K562 treated with DMSO at 1 percent for 4 hours (cell line): Measurements from ENCODE around the gene YIF1B. TPM values are rescaled to one million over a fixed set of nuclear protein-coding genes. Genes with fewer than 3 reads are reported as not detected.

Experiments used
- total RNA-seq: library from RNA; unstranded; fragments of 300-600 nt; gene quantifications from 2 replicates; pipeline ENCODE4 v1.2.3, GENCODE V29; 2022; ENCODE audit not compliant: insufficient read depth

Gene YIF1B
- 487 and 516 TPM in 2 replicates for total RNA-seq

GRCh38 chr19:38315657-38316476, at the start of gene YIF1B:
TSS of gene YIF1B (minus strand) at chr19:38315947. CDS start at chr19:38315917, 30 bp downstream.

GRCh38 chr19:38319421-38320258, 3.9 kb upstream of the YIF1B start, which contains the start of gene KCNK6:
TSS of gene KCNK6 (plus strand) at chr19:38319845. CDS start at chr19:38319951, 106 bp downstream.

GRCh38 chr19:38303517-38304351, 12.0 kb downstream of the YIF1B start, which contains the start of gene C19orf33:
TSS of gene C19orf33 (plus strand) at chr19:38304251. CDS start at chr19:38304262, 11 bp downstream.

GRCh38 chr19:38264486-38265212, 51.1 kb downstream of the YIF1B start, which contains the start of gene SPINT2:
TSS of gene SPINT2 (plus strand) at chr19:38264573. CDS start at chr19:38264893, 320 bp downstream.

Other genes starting within 250 kb of the YIF1B start
- gene DPF1, start 91.7 kb downstream of the YIF1B start, total RNA-seq, result 1.7 and 1.9 TPM in 2 replicates
- gene PPP1R14A, start 59.6 kb downstream of the YIF1B start, total RNA-seq, result 59.5 and 75.3 TPM in 2 replicates
- gene SPINT2, start 51.4 kb downstream of the YIF1B start, total RNA-seq, result 1.2 TPM in 1 of 2 replicates, not detected in the other
- gene C19orf33, start 11.7 kb downstream of the YIF1B start, total RNA-seq, result not detected in 2 replicates
- 0.12 TPM in 1 of 2 replicates, not detected in the other for gene KCNK6, start 3.9 kb upstream of the YIF1B start, total RNA-seq
- gene CATSPERG, start 19.9 kb upstream of the YIF1B start, total RNA-seq, result not detected in 2 replicates
- 380 and 446 TPM in 2 replicates for gene PSMD8, start 58.6 kb upstream of the YIF1B start, total RNA-seq
- 3.0 and 3.6 TPM in 2 replicates for gene GGN, start 72.1 kb upstream of the YIF1B start, total RNA-seq
- gene SPRED3, start 72.8 kb upstream of the YIF1B start, total RNA-seq, result 0.48 and 1.3 TPM in 2 replicates
- gene FAM98C, start 87.1 kb upstream of the YIF1B start, total RNA-seq, result 21.1 and 31.7 TPM in 2 replicates
- 20.3 and 24.4 TPM in 2 replicates for gene RASGRP4, start 110.3 kb upstream of the YIF1B start, total RNA-seq
- 2.2 and 8.6 TPM in 2 replicates for gene RYR1, start 117.7 kb upstream of the YIF1B start, total RNA-seq